DOHH2 (cell line): Measurements from ENCODE around the gene WDFY2.

Source experiments
- H3F3A ChIP-seq: fragments of 200-600 bp; sonication (generic), shearing (Covaris generic); 2 replicates; pipeline ENCODE4 v1.6.0; 2016; ENCODE audit warnings: antibody characterized with exemption, mild to moderate bottlenecking; ENCODE audit not compliant: control insufficient read depth, insufficient read depth
- H3K27ac ChIP-seq: fragments of 200-600 bp; sonication (generic); 2 replicates; pipeline ENCODE4 v1.5.1; 2014; ENCODE audit warnings: low read depth, mild to moderate bottlenecking, low read length, moderate library complexity
- H3K27me3 ChIP-seq: fragments of 200-600 bp; sonication (generic); 2 replicates; pipeline ENCODE4 v1.6.1; 2014; ENCODE audit warnings: mild to moderate bottlenecking, low read length, mixed read lengths; ENCODE audit not compliant: control insufficient read depth
- H3K36me3 ChIP-seq: fragments of 200-600 bp; sonication (generic); 2 replicates; pipeline ENCODE4 v1.6.1; 2014; ENCODE audit warnings: mild to moderate bottlenecking, low read length, moderate library complexity, mixed read lengths; ENCODE audit not compliant: control insufficient read depth
- H3K4me1 ChIP-seq: fragments of 200-600 bp; sonication (generic); 2 replicates; pipeline ENCODE4 v1.6.1; 2014; ENCODE audit warnings: mild to moderate bottlenecking, low read length, mixed read lengths; ENCODE audit not compliant: control insufficient read depth
- H3K4me2 ChIP-seq: fragments of 200-600 bp; sonication (generic); 2 replicates; pipeline ENCODE4 v1.6.0; 2014; ENCODE audit warnings: mild to moderate bottlenecking, low read length, moderate library complexity
- H3K4me3 ChIP-seq: fragments of 200-600 bp; sonication (generic); 2 replicates; pipeline ENCODE4 v1.5.1; 2014; ENCODE audit warnings: mild to moderate bottlenecking, low read length, mixed read lengths
- H3K79me2 ChIP-seq: fragments of 200-600 bp; sonication (generic); 2 replicates; pipeline ENCODE4 v1.6.1; 2014; ENCODE audit warnings: mild to moderate bottlenecking, low read length, mixed read lengths; ENCODE audit not compliant: control insufficient read depth
- H3K9me2 ChIP-seq: fragments of 200-600 bp; sonication (generic); replicated peaks from 2 replicates; pipeline ENCODE4 v1.6.1; 2014; ENCODE audit warnings: mild to moderate bottlenecking, low read length, mixed read lengths; ENCODE audit not compliant: control insufficient read depth
- H3K9me3 ChIP-seq: fragments of 200-600 bp; sonication (generic); 2 replicates; pipeline ENCODE4 v1.6.1; 2014; ENCODE audit warnings: antibody characterized with exemption, low read length, mixed read lengths; ENCODE audit not compliant: control insufficient read depth, insufficient read depth
- H4K20me1 ChIP-seq: fragments of 200-600 bp; sonication (generic); 2 replicates; pipeline ENCODE4 v1.6.0; 2014; ENCODE audit warnings: low read depth, mild to moderate bottlenecking, antibody characterized with exemption, low read length, moderate library complexity; ENCODE audit not compliant: control insufficient read depth, insufficient read depth
- EZH2phosphoT487 ChIP-seq: fragments of 200-600 bp; sonication (generic); IDR thresholded peaks from 2 replicates; pipeline ENCODE4 v1.6.1; 2017; ENCODE audit warnings: borderline replicate concordance, mild to moderate bottlenecking, antibody characterized with exemption, low read length, moderate library complexity, mixed read lengths
- TF ChIP-seq, protein P1 (sequence below): fragments of 200-600 bp; sonication (generic); IDR thresholded peaks from one replicate; pipeline ENCODE4 v1.5.1; 2014; ENCODE audit warnings: antibody characterized with exemption, mild to moderate bottlenecking, low read depth, low read length; ENCODE audit not compliant: poor library complexity, severe bottlenecking

The WDFY2 gene

DNA sequence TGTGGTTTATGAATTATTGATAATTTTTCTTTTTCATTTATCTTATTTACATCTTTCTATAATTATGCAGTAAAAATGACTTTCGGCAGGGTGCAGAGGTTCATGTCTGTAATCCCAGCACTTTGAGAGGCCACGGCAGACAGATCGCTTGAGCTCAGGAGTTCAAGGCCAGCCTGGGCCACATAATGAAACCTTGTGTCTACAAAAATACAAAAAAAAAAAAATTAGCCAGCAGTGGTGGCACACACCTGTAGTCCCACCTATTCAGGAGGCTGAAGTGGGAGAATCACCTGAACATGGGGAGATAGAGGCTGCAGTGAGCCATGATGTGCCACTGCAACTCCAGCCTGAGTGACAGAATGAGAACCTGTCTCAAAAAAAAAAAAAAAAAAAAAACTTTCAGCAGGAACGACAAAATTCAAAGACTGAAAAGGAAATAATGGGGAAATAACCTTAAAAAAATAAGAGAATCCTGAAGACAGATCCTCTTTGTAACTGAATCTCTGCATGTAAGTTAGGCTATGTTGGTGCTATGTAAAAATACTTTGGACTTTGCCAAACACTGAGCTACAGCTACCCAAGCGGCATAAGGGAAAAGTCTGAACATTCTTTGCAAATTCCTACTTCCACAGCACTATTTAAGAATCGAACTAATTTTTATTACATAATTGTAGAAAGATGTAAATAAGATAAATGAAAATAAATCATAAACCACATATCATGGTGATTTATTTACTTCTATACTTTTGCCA, 36.7 kb upstream of the WDFY2 start:
- no peak overlapping the region for H3K27ac ChIP-seq
- no peak overlapping the region for H3K4me2 ChIP-seq
- H4K20me1 ChIP-seq, result no peaks in the 10 kb centered on the region
- TF ChIP-seq, protein P1, sequence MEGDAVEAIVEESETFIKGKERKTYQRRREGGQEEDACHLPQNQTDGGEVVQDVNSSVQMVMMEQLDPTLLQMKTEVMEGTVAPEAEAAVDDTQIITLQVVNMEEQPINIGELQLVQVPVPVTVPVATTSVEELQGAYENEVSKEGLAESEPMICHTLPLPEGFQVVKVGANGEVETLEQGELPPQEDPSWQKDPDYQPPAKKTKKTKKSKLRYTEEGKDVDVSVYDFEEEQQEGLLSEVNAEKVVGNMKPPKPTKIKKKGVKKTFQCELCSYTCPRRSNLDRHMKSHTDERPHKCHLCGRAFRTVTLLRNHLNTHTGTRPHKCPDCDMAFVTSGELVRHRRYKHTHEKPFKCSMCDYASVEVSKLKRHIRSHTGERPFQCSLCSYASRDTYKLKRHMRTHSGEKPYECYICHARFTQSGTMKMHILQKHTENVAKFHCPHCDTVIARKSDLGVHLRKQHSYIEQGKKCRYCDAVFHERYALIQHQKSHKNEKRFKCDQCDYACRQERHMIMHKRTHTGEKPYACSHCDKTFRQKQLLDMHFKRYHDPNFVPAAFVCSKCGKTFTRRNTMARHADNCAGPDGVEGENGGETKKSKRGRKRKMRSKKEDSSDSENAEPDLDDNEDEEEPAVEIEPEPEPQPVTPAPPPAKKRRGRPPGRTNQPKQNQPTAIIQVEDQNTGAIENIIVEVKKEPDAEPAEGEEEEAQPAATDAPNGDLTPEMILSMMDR, result no peak
- TF ChIP-seq EZH2phosphoT487, result no peak
- H3K9me2 ChIP-seq, result no peaks in the 10 kb centered on the region
- no peaks in the 10 kb centered on the region for H3K4me1 ChIP-seq
- no peaks in the 10 kb centered on the region for H3F3A ChIP-seq
- H3K79me2 ChIP-seq, result no peaks in the 10 kb centered on the region
- H3K27me3 ChIP-seq, result peaks cover 6% of the 10 kb centered on the region
- no peaks in the 10 kb centered on the region for H3K9me3 ChIP-seq
- no peak overlapping the region for H3K4me3 ChIP-seq
- no peaks in the 10 kb centered on the region for H3K36me3 ChIP-seq

GRCh38 chr13:51549050-51549449, 35.2 kb upstream of the WDFY2 start:
- TF ChIP-seq, protein P1, result no peak
- TF ChIP-seq EZH2phosphoT487, result no peak
- Histone ChIP-seq H4K20me1 (no peaks in the 10 kb centered on the region), H3K27me3 (peaks cover 4% of the 10 kb centered on the region; the same call in 1 of the 2 replicates), H3K9me3 (no peaks in the 10 kb centered on the region), H3K4me3 (no peak overlapping the region), H3K27ac (no peak overlapping the region), H3K4me2 (no peak overlapping the region), H3K4me1 (no peaks in the 10 kb centered on the region), H3F3A (no peaks in the 10 kb centered on the region), H3K9me2 (no peaks in the 10 kb centered on the region), H3K79me2 (no peaks in the 10 kb centered on the region), H3K36me3 (no peaks in the 10 kb centered on the region)

GRCh38 chr13:51549593-51549992, 34.7 kb upstream of the WDFY2 start:
- Histone ChIP-seq H3K4me2 (no peak overlapping the region), H3K27me3 (peaks cover 4% of the 10 kb centered on the region; the same call in 1 of the 2 replicates), H3K27ac (no peak overlapping the region)

More at GRCh38 chr13:51549593-51549992, 34.7 kb upstream of the WDFY2 start:
- Histone ChIP-seq H3K9me2 (no peaks in the 10 kb centered on the region), H3F3A (no peaks in the 10 kb centered on the region), H3K4me3 (no peak overlapping the region), H3K36me3 (no peaks in the 10 kb centered on the region), H4K20me1 (no peaks in the 10 kb centered on the region), H3K79me2 (no peaks in the 10 kb centered on the region), H3K9me3 (no peaks in the 10 kb centered on the region), H3K4me1 (no peaks in the 10 kb centered on the region)
- no peak for TF ChIP-seq EZH2phosphoT487
- TF ChIP-seq, protein P1, result no peak
